Muscle of leg (tissue), 11 donors: ENCODE measurements around the gene SLCO4C1. TPM values are rescaled to one million over a fixed set of nuclear protein-coding genes. Genes with fewer than 3 reads are reported as not detected.

Experiments used
- DNase-seq: peaks from one replicate; pipeline ENCODE4 v3.0.0; 2013
- H3K27ac ChIP-seq: one replicate; pipeline ENCODE4 v1.5.1; 2013; ENCODE audit warnings: mild to moderate bottlenecking, low read length, control low read depth
- H3K27me3 ChIP-seq: one replicate; pipeline ENCODE4 v1.6.1; 2013; ENCODE audit warnings: low read length; ENCODE audit not compliant: control insufficient read depth, insufficient read depth
- H3K36me3 ChIP-seq: one replicate; pipeline ENCODE4 v1.6.1; 2013; ENCODE audit warnings: low read length; ENCODE audit not compliant: control insufficient read depth, insufficient read depth
- H3K4me1 ChIP-seq: one replicate; pipeline ENCODE4 v1.6.1; 2013; ENCODE audit warnings: low read length; ENCODE audit not compliant: control insufficient read depth, insufficient read depth
- H3K4me3 ChIP-seq: one replicate; pipeline ENCODE4 v1.5.1; 2013; ENCODE audit warnings: low read length, control low read depth
- H3K9me3 ChIP-seq: replicated peaks from 2 replicates; pipeline ENCODE4 v1.6.1; 2013; ENCODE audit warnings: low read depth, low read length; ENCODE audit not compliant: control insufficient read depth
- WGBS: methylation state at CpG from one replicate; pipeline ENCODE4 v1.1.5; 2013; ENCODE audit warnings: missing lambda C conversion rate; ENCODE audit not compliant: insufficient coverage; 5-methylcytosine and 5-hydroxymethylcytosine counted together
- polyA plus RNA-seq, 8 donors: library from polyadenylated mRNA; unstranded; fragments of 120-200 nt; gene quantifications; one replicate each; pipeline versions ENCODE4 v1.2.1 to v1.2.3, GENCODE V29; 2013; ENCODE audit warnings: inconsistent platforms in 1 of 8, low replicate concordance in 1 of 8; ENCODE audit not compliant: insufficient read length in 8 of 8, insufficient read depth in 1 of 8
- total RNA-seq: library from RNA; stranded (reverse); fragments of 120-200 nt; gene quantifications from one replicate; pipeline ENCODE4 v1.2.4, GENCODE V29; 2013

Gene SLCO4C1
- total and polyA plus RNA-seq, 9 donors = 0.98 to 2.7 (median 2.0) TPM

DNA sequence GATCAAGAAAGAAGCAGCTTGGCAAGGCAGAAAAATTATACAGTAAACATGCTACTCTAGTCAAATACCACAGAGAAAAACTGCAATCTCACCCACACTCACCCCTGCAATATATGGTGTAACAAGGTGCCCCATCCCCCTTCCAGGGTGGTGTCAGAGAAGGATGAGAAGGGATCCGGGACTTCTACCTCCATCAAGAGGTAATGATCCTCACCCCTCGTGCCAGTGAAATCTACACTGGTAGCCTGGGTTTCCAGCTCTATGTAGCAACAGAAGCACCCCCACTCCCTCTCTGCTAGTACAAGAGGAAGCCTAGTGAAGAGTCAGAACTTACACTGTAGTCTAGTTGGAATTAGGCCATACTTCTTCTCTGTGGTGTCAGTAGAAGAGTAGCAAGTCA is 18.9 kb downstream of the SLCO4C1 start:
- no peak overlapping the region for H3K27ac ChIP-seq
- H3K4me3 ChIP-seq = no peak overlapping the region
- no peaks in the 10 kb centered on the region for H3K36me3 ChIP-seq
- no peaks in the 10 kb centered on the region for H3K4me1 ChIP-seq
- no peak for DNase-seq
- no CpG with 5 or more reads among the region's 2 CpGs for WGBS
- no peaks in the 10 kb centered on the region for H3K27me3 ChIP-seq
- no peaks in the 10 kb centered on the region for H3K9me3 ChIP-seq

DNA sequence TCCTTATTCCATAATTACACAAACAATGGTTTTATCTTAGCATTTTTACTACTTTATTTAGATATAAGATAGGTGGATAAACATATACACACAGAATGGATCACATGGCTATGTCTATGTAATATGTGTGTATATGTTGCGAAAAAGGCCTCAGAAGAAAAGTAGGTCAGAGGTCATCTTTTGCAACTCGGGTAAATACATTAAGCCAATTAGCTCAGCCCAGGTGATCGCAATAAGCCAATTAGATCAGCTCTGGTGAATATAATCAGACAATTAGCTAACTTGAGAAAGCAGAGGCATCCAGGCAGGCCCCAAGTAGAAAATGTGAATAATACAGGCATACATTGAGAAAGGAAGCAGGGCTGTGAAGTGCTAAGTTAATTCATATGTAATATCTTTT is 24.3 kb downstream of the SLCO4C1 start:
- H3K4me3 ChIP-seq = no peak overlapping the region
- no peak for DNase-seq

DNA sequence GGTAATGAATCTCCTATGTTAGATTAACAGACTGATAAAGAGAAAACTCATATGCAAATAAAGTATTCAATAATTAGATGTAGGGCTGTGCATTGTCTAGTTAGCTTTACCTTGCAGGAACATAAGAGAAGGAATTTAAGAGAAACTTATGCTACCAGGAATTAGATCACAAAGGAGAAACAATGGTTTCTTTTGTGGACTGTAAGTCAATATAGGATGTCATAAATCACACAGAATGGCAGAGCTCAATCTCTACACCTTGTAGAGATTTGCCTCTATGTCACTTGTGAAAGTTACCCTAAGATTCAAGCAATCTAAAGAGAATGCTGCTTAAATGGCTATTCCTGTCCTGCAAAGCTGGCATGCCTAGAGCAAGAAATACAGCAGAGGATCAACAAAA is 26.0 kb downstream of the SLCO4C1 start:
- Histone ChIP-seq H3K4me3 (no peak overlapping the region), H3K27me3 (no peaks in the 10 kb centered on the region), H3K9me3 (peaks cover 2% of the 10 kb centered on the region), H3K36me3 (no peaks in the 10 kb centered on the region), H3K4me1 (no peaks in the 10 kb centered on the region), H3K27ac (no peak overlapping the region)
- DNase-seq = no peak

More for the DNA sequence above, 24.3 kb downstream of the SLCO4C1 start:
- no peak overlapping the region for H3K27ac ChIP-seq
- no peaks in the 10 kb centered on the region for H3K27me3 ChIP-seq
- no peaks in the 10 kb centered on the region for H3K4me1 ChIP-seq
- H3K36me3 ChIP-seq = no peaks in the 10 kb centered on the region
- WGBS = 100% methylated on average over 1 of the region's 3 CpGs
- peaks cover 2% of the 10 kb centered on the region for H3K9me3 ChIP-seq

DNA sequence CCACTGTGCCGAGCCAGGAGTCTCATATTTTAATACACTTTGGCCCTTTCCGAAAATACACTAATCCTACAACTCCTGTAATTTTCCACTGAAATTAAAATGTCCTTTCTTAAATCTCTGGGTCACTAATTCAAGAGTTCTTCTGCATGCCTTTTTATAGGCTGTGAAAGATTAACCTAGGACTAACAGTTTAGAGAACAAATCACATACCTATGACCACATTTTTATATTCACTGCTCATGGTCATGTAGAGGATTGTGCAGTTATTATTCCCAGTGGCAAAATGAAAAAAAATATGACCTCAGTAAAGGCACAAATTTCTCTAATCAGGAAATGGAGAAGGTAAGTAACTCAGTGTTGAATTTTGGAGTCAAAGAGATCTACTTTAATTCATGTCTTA is 33.4 kb downstream of the SLCO4C1 start:
- Histone ChIP-seq H3K27me3 (no peaks in the 10 kb centered on the region), H3K4me1 (no peaks in the 10 kb centered on the region), H3K36me3 (no peaks in the 10 kb centered on the region), H3K9me3 (no peaks in the 10 kb centered on the region), H3K27ac (no peak overlapping the region), H3K4me3 (no peak overlapping the region)
- 64% methylated on average over 2 of the region's 2 CpGs for WGBS
- no peak for DNase-seq

DNA sequence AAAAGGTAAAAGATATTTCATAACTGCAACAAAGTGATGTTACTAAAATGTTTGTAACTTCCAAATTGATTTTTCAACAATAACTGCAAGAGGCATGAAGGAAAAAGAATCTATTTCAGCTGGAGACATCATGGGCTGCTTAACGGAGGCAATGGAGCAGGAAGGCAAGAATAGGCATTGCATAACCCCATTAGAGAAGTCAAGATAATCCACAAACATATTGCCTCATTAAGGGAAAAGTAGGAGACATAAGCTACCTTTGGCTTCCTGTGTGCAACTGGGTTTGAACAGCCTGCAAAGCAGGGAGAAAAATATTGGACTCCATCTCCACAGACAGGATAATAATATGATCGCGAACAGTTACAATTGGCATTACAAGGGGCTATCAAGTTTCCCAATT is 46.7 kb downstream of the SLCO4C1 start:
- DNase-seq = no peak
- Histone ChIP-seq H3K9me3 (no peaks in the 10 kb centered on the region), H3K36me3 (no peaks in the 10 kb centered on the region), H3K27ac (no peak overlapping the region), H3K4me1 (no peaks in the 10 kb centered on the region), H3K4me3 (no peak overlapping the region), H3K27me3 (no peaks in the 10 kb centered on the region)
- WGBS = no CpG with 5 or more reads among the region's 3 CpGs

DNA sequence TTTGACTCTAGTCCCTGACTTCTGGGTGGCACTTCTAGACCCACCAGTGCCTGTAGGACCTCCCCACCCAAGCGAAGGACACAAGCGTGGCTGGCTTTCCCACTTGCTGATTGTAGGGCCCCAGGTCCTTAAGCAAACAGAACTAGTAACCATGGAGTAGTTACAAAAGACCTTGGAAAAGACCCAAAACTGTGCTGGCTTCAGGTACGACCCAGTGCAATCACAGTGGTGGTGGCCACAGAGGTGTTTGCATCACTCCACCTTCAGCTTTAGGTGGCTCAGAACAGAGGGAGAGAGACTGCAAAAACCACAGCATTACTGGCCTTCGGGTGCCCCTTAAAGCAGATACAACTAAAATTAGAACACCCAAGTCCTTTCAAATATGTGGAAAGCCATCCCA is 52.9 kb downstream of the SLCO4C1 start:
- H3K27me3 ChIP-seq = no peaks in the 10 kb centered on the region
- no peak for DNase-seq
- H3K4me3 ChIP-seq = no peak overlapping the region
- no peaks in the 10 kb centered on the region for H3K4me1 ChIP-seq
- no peaks in the 10 kb centered on the region for H3K9me3 ChIP-seq
- H3K36me3 ChIP-seq = no peaks in the 10 kb centered on the region
- H3K27ac ChIP-seq = no peak overlapping the region
- WGBS = 74% methylated on average over 3 of the region's 4 CpGs

DNA sequence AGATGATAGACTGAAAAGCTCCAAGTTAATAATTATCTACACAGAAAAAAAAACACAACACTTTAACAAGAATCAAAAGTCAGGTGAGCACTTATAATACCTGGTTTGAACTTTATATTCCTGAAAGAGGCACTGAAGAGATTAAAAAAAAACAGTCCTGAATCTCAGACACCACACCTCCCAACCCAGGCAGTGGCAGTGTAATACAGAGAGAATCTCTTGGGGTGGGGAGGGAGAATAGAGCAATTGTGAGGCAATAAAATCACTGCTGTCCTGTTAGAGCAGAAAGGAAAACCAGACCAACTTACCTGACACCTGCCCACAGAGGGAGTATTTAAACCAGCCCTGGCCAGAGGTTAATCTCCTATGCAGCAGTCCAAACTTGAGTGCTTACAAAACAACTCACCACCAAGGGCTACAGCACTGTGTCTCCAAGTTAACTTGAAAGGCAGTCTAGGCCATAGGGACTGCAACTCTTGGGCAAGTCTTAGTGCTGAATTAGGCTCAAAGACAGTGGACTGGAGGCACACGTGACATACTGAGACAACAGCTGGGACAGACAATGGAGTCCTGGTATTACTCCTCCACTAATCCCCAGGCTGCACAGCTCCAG is 54.2 kb downstream of the SLCO4C1 start:
- H3K36me3 ChIP-seq = no peaks in the 10 kb centered on the region
- H3K27me3 ChIP-seq = no peaks in the 10 kb centered on the region

DNA sequence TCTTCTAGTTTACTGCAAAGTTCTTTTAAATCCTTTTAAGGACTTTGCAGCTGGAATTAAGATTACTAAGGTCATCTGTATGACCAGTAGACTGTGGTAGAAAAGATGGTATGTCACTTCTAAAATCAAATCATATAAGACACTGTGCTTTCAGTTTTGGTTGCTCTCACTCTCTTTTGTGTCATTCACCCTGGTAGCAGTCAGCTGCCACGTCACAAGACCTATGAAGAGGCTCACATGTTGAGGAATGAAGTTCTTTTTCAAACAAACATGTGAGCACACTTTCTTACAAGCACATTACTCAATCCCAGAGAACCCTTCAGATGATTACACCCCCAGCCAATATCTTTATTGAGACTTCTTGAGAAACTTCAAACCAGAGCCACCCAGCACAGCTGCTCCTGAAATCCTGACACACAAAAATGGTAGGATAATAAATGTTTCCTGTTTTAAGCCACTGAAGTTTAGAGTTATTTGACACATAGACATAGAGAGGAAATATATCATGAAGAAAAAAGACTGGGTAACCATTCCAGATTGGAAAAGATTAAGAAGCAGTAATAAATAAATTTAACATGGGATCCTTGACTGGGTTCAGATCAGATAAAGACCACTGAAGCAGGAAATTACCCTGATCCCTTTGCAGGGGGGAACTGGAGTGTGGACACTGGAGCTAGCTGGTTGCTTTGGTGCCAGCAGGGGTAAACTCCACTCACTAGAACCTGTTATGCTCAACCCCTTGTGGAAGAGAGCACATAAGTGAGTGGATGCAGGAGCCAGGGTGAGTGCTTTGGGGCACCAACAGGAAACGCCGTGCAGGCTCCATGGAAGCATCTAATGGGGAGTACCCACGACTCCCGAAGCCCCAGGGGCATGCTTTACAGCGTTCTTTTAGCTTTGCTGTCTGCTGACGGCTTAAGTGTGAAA is 64.1 kb downstream of the SLCO4C1 start:
- no peak for DNase-seq
- H3K27me3 ChIP-seq = no peaks in the 10 kb centered on the region
- no peak overlapping the region for H3K4me3 ChIP-seq
- WGBS = 86% methylated on average over 6 of the region's 7 CpGs
- no peak overlapping the region for H3K27ac ChIP-seq
- no peaks in the 10 kb centered on the region for H3K9me3 ChIP-seq
- no peaks in the 10 kb centered on the region for H3K4me1 ChIP-seq
- no peaks in the 10 kb centered on the region for H3K36me3 ChIP-seq

More for the DNA sequence above, 54.2 kb downstream of the SLCO4C1 start:
- no peak for DNase-seq
- no CpG with 5 or more reads among the region's 1 CpG for WGBS
- Histone ChIP-seq H3K9me3 (no peaks in the 10 kb centered on the region), H3K4me3 (no peak overlapping the region), H3K27ac (no peak overlapping the region), H3K4me1 (no peaks in the 10 kb centered on the region)

DNA sequence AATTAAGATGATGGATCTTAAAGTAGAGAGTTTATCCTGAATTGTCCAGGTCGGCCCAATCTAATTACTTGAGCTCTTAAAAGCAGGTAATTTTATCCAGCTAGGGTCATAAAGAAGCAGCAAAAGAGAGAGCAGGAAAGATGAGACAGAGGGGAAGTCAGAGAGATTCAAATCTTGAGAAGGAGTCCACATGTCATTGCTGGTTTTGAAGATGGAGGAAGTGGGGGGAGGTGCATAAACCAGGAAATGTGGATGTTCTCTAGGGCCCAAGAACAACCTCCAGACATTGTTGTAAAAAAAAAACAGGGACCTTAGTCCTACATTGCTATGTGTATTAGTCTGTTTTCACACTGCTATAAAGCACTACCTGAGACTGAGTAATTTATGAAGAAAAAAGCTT is 66.4 kb downstream of the SLCO4C1 start:
- 20% methylated on average over 1 of the region's 1 CpG for WGBS
- H3K27me3 ChIP-seq = no peaks in the 10 kb centered on the region
- no peak for DNase-seq

DNA sequence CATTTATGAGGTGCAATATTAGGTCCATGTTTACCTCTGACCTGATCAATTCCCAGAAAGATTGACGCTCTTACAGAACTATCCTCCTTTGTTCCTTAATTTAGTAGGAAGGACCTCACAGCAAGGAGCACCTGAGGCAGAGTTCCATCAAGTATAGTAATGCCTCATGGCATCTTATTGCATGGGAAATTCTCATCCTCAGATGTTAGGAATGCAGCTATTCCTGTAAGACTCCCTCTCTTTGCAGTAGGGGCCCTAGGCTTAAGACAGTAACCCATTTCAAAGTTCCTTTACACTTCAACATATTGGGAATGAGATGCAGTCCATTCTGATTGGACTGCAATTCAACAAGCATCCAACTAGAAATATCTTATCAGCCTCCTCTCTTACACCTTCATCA is 69.8 kb downstream of the SLCO4C1 start:
- H3K27ac ChIP-seq = no peak overlapping the region
- H3K4me1 ChIP-seq = no peaks in the 10 kb centered on the region
- no peak for DNase-seq
- H3K9me3 ChIP-seq = peaks cover 3% of the 10 kb centered on the region
- no peaks in the 10 kb centered on the region for H3K36me3 ChIP-seq
- WGBS = no CpG with 5 or more reads among the region's 1 CpG
- H3K4me3 ChIP-seq = no peak overlapping the region
- H3K27me3 ChIP-seq = no peaks in the 10 kb centered on the region

More for the DNA sequence above, 66.4 kb downstream of the SLCO4C1 start:
- H3K4me1 ChIP-seq = no peaks in the 10 kb centered on the region
- H3K27ac ChIP-seq = no peak overlapping the region
- no peaks in the 10 kb centered on the region for H3K9me3 ChIP-seq
- no peak overlapping the region for H3K4me3 ChIP-seq
- H3K36me3 ChIP-seq = no peaks in the 10 kb centered on the region
